LNCAP (cell line): Measurements from ENCODE around the gene ZDBF2.

Experiments used
- CTCF ChIP-seq: fragments of 450-650 bp; IDR thresholded peaks from 2 replicates; pipeline ENCODE4 v1.5.1; 2017; ENCODE audit warnings: mild to moderate bottlenecking

Gene ZDBF2

GRCh38 chr2:206255003-206255402 is 19.5 kb upstream of the ZDBF2 start:
- no peak for TF ChIP-seq CTCF

GRCh38 chr2:206256706-206257205 is 17.7 kb upstream of the ZDBF2 start:
- TF ChIP-seq CTCF = no peak

GRCh38 chr2:206257350-206257749 is 17.1 kb upstream of the ZDBF2 start:
- no peak for TF ChIP-seq CTCF

- no peak for TF ChIP-seq CTCF
Measured at GRCh38 chr2:206257861-206258260, 16.6 kb upstream of the ZDBF2 start.

- no peak for TF ChIP-seq CTCF
Measured at GRCh38 chr2:206259376-206260187, 14.9 kb upstream of the ZDBF2 start.

DNA sequence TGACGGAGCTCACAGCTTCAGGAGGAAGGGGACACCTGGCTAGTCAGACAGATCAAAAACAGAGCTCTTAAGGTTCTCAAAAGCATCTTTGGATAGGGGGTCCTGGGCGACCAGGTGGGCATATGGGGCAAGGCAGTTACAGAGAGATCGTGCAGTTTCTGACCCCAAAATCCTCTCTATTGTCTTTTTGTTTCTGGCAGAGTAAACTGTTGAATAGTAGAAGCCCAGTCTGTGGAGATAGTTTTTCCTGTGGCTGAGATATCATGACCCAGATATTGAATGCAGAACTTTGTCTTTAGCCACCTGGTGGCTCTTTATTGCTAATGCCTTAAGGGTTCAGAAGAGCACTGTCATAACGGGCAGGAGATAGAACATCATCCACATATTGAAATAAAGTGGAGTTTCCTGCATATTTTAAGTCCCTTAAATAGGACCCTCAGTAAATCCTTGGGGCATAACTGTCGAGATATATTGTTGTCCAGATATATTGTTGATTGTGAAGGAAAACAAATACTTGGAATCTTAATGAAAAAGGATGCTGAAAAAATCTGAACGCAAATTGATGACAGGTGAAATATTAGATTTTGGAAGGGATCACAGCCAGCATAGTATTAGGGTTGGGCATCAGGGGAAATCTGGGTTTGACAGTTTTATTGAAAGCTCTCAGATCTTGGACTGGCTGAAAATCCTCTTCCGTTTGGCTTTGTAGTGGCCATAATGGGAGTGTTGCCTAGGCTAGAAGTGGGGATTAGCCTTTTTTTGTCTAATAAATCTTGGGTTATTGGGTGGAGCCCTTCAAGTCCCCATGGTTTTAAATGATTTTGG is 14.1 kb upstream of the ZDBF2 start:
- TF ChIP-seq CTCF = peak; percentile 42; the same call in 1 of the 2 replicates

- TF ChIP-seq CTCF = no peak
Measured at GRCh38 chr2:206263959-206264603, 10.4 kb upstream of the ZDBF2 start.
